ENCODE measurements around the gene CKAP4.

Gene CKAP4

GRCh38 chr12:106204312-106204711 lies 43.5 kb downstream of the CKAP4 start:
- Histone ChIP-seq H3K27me3 (ENCODE audit: control insufficient read depth in 3 of 3, insufficient read depth in 3 of 3, low read depth in 1 of 3, low read length in 3 of 3) (no peaks in the 10 kb centered on the region), H3K9ac (ENCODE audit: low read depth, low read length, poor library complexity) (no peak overlapping the region), H3K4ac (ENCODE audit: low read length) (no peak overlapping the region), H2BK12ac (ENCODE audit: low read length) (no peak overlapping the region), H2AK5ac (ENCODE audit: low read depth, low read length) (no peak overlapping the region), H3K4me2 (ENCODE audit: insufficient read depth, low read length, poor library complexity, severe bottlenecking) (no peak overlapping the region), H3K23ac (ENCODE audit: low read depth, low read length, poor library complexity) (no peak overlapping the region), H3K9me3 (replicated peaks in 1 of 2; ENCODE audit: control insufficient read depth in 2 of 2, insufficient read depth in 1 of 2, low read depth in 1 of 2, low read length in 2 of 2) (peaks cover 2 to 7% of the 10 kb centered on the region in 2 donors), H2BK5ac (ENCODE audit: low read length) (no peak overlapping the region), H3K14ac (ENCODE audit: low read length) (no peak overlapping the region), H4K8ac (ENCODE audit: low read depth, low read length) (no peak overlapping the region), H3K4me3 (ENCODE audit: low read length in 2 of 2) (no peak overlapping the region), H2BK15ac (ENCODE audit: low read length) (no peak overlapping the region), H2AFZ (ENCODE audit: low read length) (no peak overlapping the region), H3K18ac (ENCODE audit: low read length) (no peak overlapping the region), H4K91ac (ENCODE audit: low read depth, low read length, poor library complexity) (no peak overlapping the region), H3K4me1 (ENCODE audit: control insufficient read depth in 2 of 2, insufficient read depth in 1 of 2, low read depth in 1 of 2, low read length in 2 of 2) (peaks cover 2 to 4% of the 10 kb centered on the region in 2 donors), H3K79me1 (ENCODE audit: low read depth, low read length) (no peaks in the 10 kb centered on the region), H2BK120ac (ENCODE audit: low read depth, low read length) (no peak overlapping the region), H3K27ac (replicated peaks; ENCODE audit: low read length) (no peak overlapping the region), H3K36me3 (replicated peaks in 1 of 2; ENCODE audit: control insufficient read depth in 2 of 2, insufficient read depth in 2 of 2, low read length in 2 of 2) (no peaks in the 10 kb centered on the region)
- DNase-seq (ENCODE audit: low spot score): no peak
- no CpG with 5 or more reads among the region's 2 CpGs for WGBS, 2 donors (ENCODE audit: extremely low coverage in 2 of 2, insufficient read length in 2 of 2, insufficient replicate concordance in 1 of 2)

DNA sequence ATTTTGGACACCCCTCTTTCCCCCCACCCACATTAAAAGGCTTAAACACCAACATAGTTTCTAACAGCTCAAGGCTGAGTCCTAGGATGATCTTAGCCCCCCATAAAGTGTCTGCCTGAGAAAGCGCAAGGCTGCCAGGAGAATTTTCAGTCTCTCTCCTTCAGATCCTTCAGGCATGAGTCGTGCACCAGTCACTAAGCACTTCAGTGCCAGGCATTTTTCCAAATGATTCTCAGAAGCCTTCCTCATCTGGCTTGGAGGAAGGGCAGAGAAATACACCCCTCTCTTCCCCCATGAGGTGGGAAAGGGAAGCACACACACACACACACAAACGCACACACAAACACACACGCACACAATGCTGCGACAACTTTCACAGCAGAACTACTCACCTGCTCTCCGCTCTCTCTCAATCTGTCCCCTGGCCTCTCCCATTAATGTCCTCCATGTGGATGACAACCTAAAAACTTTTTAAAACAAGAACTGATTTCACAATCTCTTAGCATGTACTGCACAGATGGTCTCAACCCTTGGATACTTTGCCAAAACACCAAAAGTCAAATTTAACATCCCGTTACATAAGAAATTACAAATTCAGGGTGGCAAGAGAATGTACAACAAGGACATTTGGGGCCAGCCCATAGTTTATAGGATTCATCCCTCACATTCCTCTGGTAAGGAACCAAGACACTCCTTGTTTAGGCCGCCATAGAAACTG lies 49.8 kb downstream of the CKAP4 start:
- Histone ChIP-seq H2BK5ac (ENCODE audit: low read length) (no peak overlapping the region), H3K23ac (ENCODE audit: low read depth, low read length, poor library complexity) (no peak overlapping the region), H2AK5ac (ENCODE audit: low read depth, low read length) (no peak overlapping the region), H3K18ac (ENCODE audit: low read length) (no peak overlapping the region), H3K79me1 (ENCODE audit: low read depth, low read length) (no peaks in the 10 kb centered on the region), H4K91ac (ENCODE audit: low read depth, low read length, poor library complexity) (no peak overlapping the region), H3K27ac (replicated peaks; ENCODE audit: low read length) (no peak overlapping the region), H2BK120ac (ENCODE audit: low read depth, low read length) (no peak overlapping the region), H3K9me3 (replicated peaks in 1 of 2; ENCODE audit: control insufficient read depth in 2 of 2, insufficient read depth in 1 of 2, low read depth in 1 of 2, low read length in 2 of 2) (peaks cover 0 to 3% of the 10 kb centered on the region in 2 donors), H3K36me3 (replicated peaks in 1 of 2; ENCODE audit: control insufficient read depth in 2 of 2, insufficient read depth in 2 of 2, low read length in 2 of 2) (no peaks in the 10 kb centered on the region), H3K9ac (ENCODE audit: low read depth, low read length, poor library complexity) (no peak overlapping the region), H2BK12ac (ENCODE audit: low read length) (no peak overlapping the region), H3K4ac (ENCODE audit: low read length) (no peak overlapping the region), H3K4me3 (ENCODE audit: low read length in 2 of 2) (no peak overlapping the region), H2AFZ (ENCODE audit: low read length) (no peak overlapping the region), H3K14ac (ENCODE audit: low read length) (no peak overlapping the region), H3K4me1 (ENCODE audit: control insufficient read depth in 2 of 2, insufficient read depth in 1 of 2, low read depth in 1 of 2, low read length in 2 of 2) (peaks cover 8 to 11% of the 10 kb centered on the region in 2 donors), H3K27me3 (ENCODE audit: control insufficient read depth in 3 of 3, insufficient read depth in 3 of 3, low read depth in 1 of 3, low read length in 3 of 3) (no peaks in the 10 kb centered on the region), H3K4me2 (ENCODE audit: insufficient read depth, low read length, poor library complexity, severe bottlenecking) (no peak overlapping the region), H2BK15ac (ENCODE audit: low read length) (peak overlapping the region; percentile 50), H4K8ac (ENCODE audit: low read depth, low read length) (no peak overlapping the region)
- no CpG with 5 or more reads among the region's 8 CpGs for WGBS, 2 donors (ENCODE audit: extremely low coverage in 2 of 2, insufficient read length in 2 of 2, insufficient replicate concordance in 1 of 2)
- DNase-seq (ENCODE audit: low spot score): no peak

DNA sequence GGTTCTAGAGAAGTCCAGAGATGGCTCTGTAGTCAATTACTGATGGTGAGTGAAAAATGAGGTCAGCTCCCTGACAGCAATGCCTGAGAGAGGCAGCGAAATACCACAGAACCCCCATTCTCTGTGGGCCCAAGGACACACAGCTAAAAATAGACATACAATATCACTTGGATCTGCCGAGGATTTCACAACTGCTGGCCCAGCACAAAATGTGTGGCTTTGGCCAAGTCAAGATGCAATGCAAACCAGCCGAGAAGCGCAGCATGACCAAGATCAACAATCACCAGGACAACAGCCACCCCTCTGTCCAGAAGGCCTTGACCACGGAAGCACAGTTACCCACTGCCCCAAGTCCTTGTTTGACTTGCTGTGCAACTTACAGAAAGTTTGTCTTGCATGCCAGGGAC lies 52.2 kb downstream of the CKAP4 start:
- no peak overlapping the region for H4K8ac ChIP-seq (ENCODE audit: low read depth, low read length)
- H2BK120ac ChIP-seq (ENCODE audit: low read depth, low read length): no peak overlapping the region
- H3K27ac ChIP-seq (replicated peaks; ENCODE audit: low read length): no peak overlapping the region
- H2AFZ ChIP-seq (ENCODE audit: low read length): peak overlapping the region; percentile 59
- no peak overlapping the region for H2BK12ac ChIP-seq (ENCODE audit: low read length)
- H3K14ac ChIP-seq (ENCODE audit: low read length): no peak overlapping the region
- no peak overlapping the region for H3K4me3 ChIP-seq (ENCODE audit: low read length in 2 of 2)
- no peaks in the 10 kb centered on the region for H3K36me3 ChIP-seq (replicated peaks in 1 of 2; ENCODE audit: control insufficient read depth in 2 of 2, insufficient read depth in 2 of 2, low read length in 2 of 2)
- H2BK15ac ChIP-seq (ENCODE audit: low read length): no peak overlapping the region
- no peaks in the 10 kb centered on the region for H3K27me3 ChIP-seq (ENCODE audit: control insufficient read depth in 3 of 3, insufficient read depth in 3 of 3, low read depth in 1 of 3, low read length in 3 of 3)
- H3K18ac ChIP-seq (ENCODE audit: low read length): peak overlapping the region; percentile 29
- no peak overlapping the region for H3K4me2 ChIP-seq (ENCODE audit: insufficient read depth, low read length, poor library complexity, severe bottlenecking)
- no peaks in the 10 kb centered on the region for H3K79me1 ChIP-seq (ENCODE audit: low read depth, low read length)
- H3K9me3 ChIP-seq (replicated peaks in 1 of 2; ENCODE audit: control insufficient read depth in 2 of 2, insufficient read depth in 1 of 2, low read depth in 1 of 2, low read length in 2 of 2): peaks cover 0 to 3% of the 10 kb centered on the region in 2 donors
- DNase-seq (ENCODE audit: low spot score): no peak
- no peak overlapping the region for H3K23ac ChIP-seq (ENCODE audit: low read depth, low read length, poor library complexity)
- no peak overlapping the region for H2AK5ac ChIP-seq (ENCODE audit: low read depth, low read length)
- H3K4ac ChIP-seq (ENCODE audit: low read length): no peak overlapping the region
- H3K4me1 ChIP-seq (ENCODE audit: control insufficient read depth in 2 of 2, insufficient read depth in 1 of 2, low read depth in 1 of 2, low read length in 2 of 2): peaks cover 12 to 13% of the 10 kb centered on the region in 2 donors
- H4K91ac ChIP-seq (ENCODE audit: low read depth, low read length, poor library complexity): peak overlapping the region; percentile 34
- H3K9ac ChIP-seq (ENCODE audit: low read depth, low read length, poor library complexity): no peak overlapping the region
- WGBS, 2 donors (ENCODE audit: extremely low coverage in 2 of 2, insufficient read length in 2 of 2, insufficient replicate concordance in 1 of 2): no CpG with 5 or more reads among the region's 5 CpGs
- no peak overlapping the region for H2BK5ac ChIP-seq (ENCODE audit: low read length)

- H3K9ac ChIP-seq (ENCODE audit: low read depth, low read length, poor library complexity): no peak overlapping the region
- no peak overlapping the region for H2BK15ac ChIP-seq (ENCODE audit: low read length)
- no peak overlapping the region for H3K4ac ChIP-seq (ENCODE audit: low read length)
- no peak overlapping the region for H4K8ac ChIP-seq (ENCODE audit: low read depth, low read length)
- no peaks in the 10 kb centered on the region for H3K27me3 ChIP-seq (ENCODE audit: control insufficient read depth in 3 of 3, insufficient read depth in 3 of 3, low read depth in 1 of 3, low read length in 3 of 3)
- no peak overlapping the region for H3K27ac ChIP-seq (replicated peaks; ENCODE audit: low read length)
- H2AK5ac ChIP-seq (ENCODE audit: low read depth, low read length): no peak overlapping the region
- no peak overlapping the region for H3K4me3 ChIP-seq (ENCODE audit: low read length in 2 of 2)
- H3K4me1 ChIP-seq (ENCODE audit: control insufficient read depth in 2 of 2, insufficient read depth in 1 of 2, low read depth in 1 of 2, low read length in 2 of 2): peaks cover 13 to 19% of the 10 kb centered on the region in 2 donors
- H3K18ac ChIP-seq (ENCODE audit: low read length): no peak overlapping the region
- no peak overlapping the region for H3K14ac ChIP-seq (ENCODE audit: low read length)
- no peak for DNase-seq (ENCODE audit: low spot score)
- no peak overlapping the region for H2BK12ac ChIP-seq (ENCODE audit: low read length)
- no peak overlapping the region for H2BK5ac ChIP-seq (ENCODE audit: low read length)
- H2AFZ ChIP-seq (ENCODE audit: low read length): no peak overlapping the region
- no peak overlapping the region for H3K4me2 ChIP-seq (ENCODE audit: insufficient read depth, low read length, poor library complexity, severe bottlenecking)
- H3K23ac ChIP-seq (ENCODE audit: low read depth, low read length, poor library complexity): no peak overlapping the region
- no peaks in the 10 kb centered on the region for H3K36me3 ChIP-seq (replicated peaks in 1 of 2; ENCODE audit: control insufficient read depth in 2 of 2, insufficient read depth in 2 of 2, low read length in 2 of 2)
- H3K9me3 ChIP-seq (replicated peaks in 1 of 2; ENCODE audit: control insufficient read depth in 2 of 2, insufficient read depth in 1 of 2, low read depth in 1 of 2, low read length in 2 of 2): peaks cover 0 to 3% of the 10 kb centered on the region in 2 donors
- no peak overlapping the region for H4K91ac ChIP-seq (ENCODE audit: low read depth, low read length, poor library complexity)
- H2BK120ac ChIP-seq (ENCODE audit: low read depth, low read length): no peak overlapping the region
- H3K79me1 ChIP-seq (ENCODE audit: low read depth, low read length): no peaks in the 10 kb centered on the region
- WGBS, 2 donors (ENCODE audit: extremely low coverage in 2 of 2, insufficient read length in 2 of 2, insufficient replicate concordance in 1 of 2): no CpG with 5 or more reads among the region's 3 CpGs
These were observed 53.5 kb downstream of the CKAP4 start for GRCh38 chr12:106194351-106194750.
